HG03060 (cell line): ENCODE data around the gene CCDC12.

Source experiments
- ATAC-seq: cut with Tn5 transposase; IDR thresholded peaks from one replicate; pipeline ENCODE4 v1.9.1; 2021; ENCODE audit warnings: low read depth, moderate number of reproducible peaks; ENCODE audit not compliant: unreplicated experiment

CCDC12 gene

DNA sequence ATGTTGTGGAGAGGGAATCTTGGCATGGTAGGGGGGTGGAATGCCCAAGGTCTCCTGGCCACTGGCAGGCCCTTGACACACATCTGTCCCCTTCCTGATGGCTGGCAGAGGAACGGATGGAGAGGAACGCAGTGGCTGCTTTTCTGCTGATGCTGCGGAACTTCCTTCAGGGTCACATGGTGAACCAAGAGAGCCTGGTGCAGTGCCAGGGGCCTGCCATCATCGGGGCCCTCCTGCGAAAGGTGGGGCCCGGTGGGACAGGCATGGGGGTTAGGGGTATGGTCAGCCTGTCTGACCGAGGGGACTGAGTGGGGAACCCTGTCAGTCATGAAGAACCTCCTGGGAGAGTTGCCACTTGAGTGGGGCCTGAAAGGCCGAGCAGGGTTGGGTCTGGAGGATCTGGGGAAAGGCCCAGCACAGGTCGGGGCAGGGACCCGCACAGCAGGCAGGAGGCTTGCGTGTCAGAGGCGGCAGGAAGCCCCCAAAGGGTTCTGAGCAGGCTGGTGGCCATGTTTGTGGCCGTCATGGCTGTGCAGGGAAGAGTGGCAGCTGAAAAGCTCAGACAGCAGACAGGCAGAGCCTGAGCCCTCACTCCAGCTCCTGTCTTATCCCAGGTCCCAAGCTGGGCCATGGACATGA, 21.0 kb upstream of the CCDC12 start:
- no peak for ATAC-seq

DNA sequence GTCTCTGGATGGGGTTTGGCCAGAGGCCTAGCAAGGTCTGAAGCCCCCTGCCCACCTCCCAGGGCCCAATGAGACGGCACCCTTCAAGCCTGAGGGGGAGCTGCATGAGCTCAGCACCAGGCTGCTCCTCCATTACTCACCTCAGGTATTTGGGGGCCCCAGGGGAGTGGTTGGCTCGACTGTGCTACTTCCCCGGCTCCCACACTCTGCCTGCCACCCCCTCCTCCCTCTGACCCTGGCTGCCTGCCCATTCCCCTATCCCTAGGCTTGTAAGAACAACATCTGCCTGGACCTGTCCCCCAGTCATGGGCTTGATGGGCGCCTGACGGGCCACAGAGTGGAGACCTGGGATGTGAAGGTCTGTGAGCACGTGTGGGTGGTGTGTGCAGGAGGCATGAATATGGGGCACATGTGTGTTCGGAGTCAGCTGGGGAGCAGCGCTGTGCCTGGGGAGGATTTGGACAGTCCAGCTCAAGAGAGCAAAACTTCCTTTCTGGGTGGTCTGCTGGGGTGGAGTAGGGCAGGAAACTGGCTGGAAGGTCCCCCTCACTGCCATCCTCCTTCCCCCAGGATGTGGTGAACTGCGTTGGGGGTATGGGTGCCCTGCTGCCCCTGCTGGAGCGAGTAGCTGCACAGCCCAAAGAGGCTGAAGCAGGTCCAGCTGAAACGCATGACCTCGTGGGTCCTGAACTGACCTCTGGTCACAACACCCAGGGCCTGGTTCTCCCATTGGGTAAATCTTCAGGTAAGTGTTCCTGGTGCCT, 20.3 kb upstream of the CCDC12 start:
- no peak for ATAC-seq

DNA sequence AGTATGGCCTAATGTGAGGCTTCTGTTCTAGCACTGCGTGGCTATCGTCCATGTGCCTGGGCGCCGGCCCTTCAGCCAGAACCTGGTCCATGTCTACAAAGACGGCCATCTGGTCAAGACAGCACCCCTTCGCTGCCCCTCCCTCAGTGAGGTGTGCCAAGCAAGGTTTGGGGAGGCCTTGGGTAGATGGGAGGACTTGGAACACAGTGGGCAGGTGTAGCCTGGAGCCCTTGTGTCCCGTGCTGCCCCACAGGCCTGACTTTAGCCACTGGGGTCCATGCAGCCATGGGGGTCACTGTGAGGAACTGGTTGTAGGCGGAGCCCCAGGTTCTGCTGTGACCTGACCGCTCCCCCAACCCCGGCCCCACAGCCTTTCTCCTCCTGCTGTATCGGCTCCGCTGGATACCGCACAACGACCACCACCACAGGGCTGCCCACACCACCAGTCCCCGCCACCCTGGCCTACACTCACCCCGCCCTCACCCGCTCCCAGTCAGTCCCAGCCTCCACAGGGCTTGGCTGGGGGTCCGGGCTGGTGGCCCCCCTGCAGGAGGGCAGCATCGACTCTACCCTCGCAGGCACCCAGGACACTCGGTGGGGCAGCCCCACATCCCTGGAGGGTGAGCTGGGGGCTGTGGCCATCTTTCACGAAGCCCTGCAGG, 19.5 kb upstream of the CCDC12 start:
- ATAC-seq, result no peak

DNA sequence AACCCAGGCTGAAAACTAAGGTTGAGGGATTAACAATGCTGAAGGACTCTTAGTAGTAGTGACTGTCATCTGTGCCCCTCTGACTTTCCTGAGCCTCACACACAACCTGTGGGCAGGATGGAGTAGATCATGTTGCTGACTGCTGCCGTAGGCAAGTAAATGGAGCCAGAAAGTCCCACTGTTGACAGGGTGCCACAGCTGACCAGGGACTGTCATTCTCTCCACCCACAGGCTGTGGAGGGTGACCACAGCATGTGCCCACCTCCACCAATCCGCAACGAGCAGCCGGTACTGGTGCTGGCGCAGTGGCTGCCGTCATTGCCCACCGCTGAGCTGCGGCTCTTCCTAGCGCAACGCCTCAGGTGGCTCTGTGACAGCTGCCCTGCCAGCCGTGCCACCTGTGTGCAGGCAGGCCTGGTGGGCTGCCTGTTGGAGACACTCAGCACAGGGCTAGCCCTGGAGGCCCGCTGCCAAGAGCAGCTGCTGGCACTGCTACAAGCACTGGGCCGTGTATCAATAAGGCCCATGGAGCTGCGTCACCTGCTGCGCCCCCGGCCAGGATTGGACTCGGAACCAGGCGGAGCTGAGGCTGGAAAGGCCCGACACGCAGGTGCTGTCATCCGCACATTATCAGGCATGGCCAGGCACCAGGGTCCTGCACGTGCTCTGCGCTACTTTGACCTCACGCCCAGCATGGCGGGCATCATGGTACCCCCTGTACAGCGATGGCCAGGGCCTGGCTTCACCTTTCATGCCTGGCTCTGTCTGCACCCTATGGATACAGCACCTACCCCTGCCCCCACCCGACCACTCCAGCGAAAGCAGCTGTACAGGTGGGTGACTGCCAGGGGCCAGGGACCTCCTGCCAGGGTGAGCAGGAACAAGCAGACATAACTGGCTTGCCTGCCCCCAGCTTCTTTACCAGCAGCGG, 18.5 kb upstream of the CCDC12 start:
- no peak for ATAC-seq

DNA sequence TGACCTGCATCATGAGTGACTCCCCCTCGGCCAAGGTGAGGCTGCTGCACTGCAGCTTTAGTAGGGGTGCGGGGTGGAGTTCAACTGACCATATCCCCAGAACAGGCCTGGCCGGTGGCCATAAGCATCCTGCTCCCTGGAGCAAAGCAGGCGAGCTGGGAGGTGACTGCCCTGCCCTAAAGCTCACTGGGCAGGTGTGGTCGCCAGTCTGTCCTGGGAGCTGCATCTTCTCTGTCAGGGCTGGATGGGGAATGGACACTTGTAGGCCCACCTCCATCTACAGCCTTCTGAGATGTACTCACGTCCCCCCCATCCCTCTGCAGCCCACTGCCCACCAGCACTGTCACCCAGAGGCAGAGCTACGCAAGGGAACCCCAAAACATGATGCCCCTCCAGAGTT, 17.4 kb upstream of the CCDC12 start:
- no peak for ATAC-seq

DNA sequence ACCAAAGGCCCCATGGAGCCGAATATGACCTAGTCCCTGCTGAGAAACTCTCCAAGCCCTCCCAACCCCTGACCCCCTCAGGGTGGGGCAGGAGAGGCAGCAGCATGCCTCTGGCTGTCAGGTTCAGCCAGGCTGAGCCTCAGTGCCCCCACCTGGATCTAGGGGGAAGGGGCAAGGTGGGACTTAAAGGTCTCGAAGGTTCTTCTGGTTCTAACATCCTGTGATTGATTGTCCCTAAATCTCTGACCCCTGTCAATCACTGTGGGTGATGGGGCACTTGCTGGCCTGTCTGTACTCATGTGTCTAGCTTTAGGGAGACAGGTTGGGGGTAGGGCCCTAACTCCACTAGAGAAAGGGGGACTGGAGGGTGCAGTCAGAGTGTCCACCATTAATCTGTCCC, 16.7 kb upstream of the CCDC12 start:
- ATAC-seq, result no peak

DNA sequence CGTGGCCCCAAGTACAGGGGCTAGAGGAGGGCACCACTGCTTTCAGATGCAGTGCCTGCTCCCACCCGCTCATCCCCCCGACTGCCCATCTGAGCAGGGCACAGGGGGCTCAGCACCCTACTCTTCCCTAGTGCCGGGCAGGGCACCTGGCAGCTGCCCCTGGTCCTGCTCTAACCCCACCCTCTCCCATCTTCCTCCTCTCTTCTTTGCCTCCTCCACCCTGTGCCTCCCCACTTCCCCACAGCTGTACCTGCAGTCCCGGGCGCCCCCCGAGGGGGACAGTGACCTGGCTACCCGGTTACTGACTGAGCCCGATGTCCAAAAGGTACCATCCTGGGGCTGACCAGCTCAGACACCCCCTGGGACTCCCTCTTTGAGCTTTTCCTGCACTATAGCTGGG, 15.7 kb upstream of the CCDC12 start:
- no peak for ATAC-seq

DNA sequence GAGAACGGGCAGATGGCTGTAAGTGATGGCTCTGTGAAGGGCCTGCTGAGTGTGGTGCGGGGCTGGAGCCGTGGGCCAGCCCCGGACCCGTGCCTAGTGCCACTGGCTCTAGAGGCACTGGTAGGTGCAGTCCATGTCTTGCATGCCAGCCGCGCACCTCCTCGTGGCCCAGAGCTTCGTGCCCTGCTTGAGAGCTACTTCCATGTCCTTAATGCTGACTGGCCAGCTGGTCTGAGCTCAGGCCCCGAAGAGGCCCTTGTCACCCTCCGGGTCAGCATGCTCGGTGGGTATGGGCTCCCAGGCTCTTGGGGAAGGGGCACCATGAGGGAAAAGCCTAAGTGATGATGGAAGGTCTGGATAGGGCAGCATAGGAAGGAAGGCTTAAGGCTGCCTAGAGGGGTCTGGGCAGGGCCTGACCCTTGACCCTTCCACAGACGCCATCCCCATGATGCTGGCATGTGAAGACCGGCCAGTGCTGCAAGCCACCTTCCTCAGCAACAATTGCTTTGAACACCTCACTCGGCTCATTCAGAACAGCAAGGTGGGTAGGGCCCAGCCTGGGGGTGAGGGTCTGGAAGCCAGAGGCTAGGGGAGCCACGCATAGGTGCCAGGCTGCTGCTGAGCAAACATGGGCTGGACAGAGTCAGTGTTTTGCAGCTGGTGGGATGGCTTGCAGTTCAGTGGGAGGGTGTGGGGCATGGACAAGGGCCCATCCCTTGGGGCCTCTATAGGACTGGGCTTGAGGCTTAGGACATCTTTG, 15.0 kb upstream of the CCDC12 start:
- no peak for ATAC-seq

DNA sequence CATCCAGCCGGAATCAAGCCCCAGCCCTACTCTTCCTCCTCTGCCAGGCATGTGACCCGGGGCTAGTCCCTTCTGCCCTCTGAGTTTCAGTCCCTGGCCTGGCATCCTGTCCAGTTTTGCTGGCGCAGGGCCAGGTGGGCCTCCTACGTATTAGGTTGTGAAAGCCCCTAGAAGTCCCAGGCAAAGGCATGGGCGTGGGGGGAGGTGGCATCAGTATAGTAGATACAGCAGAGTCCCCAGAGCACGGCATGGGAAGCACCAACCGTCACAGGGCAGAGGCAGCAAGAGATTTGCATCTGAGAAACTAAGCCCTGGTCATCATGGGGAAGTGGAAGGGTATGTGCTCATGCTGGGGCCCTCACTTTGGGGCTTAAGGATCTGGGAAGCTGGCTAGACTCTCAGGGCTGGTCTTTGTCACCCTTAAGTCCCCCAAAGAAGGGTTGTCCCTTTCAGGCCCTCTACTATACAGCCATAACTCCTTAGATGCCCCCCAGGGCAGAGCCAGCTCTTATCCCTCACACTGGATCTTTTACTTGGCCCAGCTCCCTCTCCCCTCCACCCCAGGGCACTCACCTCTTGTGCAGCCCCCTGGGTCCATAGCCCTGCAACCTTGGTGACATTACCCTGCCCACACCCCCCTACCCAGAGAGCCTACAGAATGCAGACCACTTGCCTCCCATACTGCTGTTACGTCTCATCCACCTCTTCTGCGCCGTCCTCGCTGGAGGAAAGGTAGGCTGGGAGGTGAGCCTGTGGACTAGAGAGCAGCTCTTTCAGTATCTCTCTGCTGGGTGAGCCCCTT, 14.2 kb upstream of the CCDC12 start:
- ATAC-seq, result no peak

DNA sequence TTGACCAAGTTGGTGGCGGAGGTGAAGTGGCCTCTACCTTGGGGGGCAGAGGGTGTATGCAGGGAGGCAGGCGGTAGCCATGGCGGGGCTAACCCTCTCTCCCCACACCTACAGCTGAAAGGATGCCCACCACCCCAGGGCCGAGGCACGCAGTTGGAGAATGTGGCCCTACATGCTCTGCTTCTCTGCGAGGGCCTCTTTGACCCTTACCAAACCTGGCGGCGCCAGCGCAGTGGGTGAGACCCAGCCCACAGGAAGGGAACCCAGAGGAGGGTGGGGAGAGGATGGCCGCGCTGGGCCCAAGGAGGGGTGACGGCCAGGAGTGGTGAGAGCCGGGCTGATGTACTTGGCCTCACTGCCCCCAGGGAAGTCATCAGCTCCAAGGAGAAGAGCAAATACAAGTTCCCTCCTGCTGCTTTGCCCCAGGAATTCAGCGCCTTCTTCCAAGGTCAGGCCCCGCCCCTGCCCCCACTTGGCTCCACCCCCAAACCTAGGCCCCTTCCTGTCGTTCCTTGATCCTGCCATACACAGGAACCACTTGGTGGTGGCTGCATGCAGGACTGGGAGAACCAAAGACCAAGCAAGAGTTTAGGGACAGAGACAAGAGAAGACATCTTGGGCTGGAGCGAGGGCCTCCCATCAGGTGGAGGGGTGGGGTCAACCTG, 12.7 kb upstream of the CCDC12 start:
- ATAC-seq, result no peak

DNA sequence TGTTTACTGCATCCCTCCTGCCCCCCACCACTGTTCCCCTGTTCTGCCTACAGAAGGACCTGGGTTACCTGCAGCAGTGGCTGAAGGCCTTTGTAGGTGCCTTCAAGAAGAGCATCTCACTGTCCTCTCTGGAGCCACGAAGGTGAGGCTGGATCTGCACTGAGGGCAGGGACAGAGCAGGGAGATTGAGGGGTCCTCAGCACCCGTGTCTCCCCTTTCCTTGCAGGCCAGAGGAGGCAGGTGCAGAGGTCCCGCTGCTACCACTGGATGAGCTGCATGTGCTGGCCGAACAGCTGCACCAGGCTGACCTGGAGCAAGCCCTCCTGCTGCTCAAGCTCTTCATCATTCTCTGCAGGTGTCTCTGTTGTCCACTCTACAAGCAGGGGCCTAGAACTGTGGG, 12.1 kb upstream of the CCDC12 start:
- no peak for ATAC-seq

DNA sequence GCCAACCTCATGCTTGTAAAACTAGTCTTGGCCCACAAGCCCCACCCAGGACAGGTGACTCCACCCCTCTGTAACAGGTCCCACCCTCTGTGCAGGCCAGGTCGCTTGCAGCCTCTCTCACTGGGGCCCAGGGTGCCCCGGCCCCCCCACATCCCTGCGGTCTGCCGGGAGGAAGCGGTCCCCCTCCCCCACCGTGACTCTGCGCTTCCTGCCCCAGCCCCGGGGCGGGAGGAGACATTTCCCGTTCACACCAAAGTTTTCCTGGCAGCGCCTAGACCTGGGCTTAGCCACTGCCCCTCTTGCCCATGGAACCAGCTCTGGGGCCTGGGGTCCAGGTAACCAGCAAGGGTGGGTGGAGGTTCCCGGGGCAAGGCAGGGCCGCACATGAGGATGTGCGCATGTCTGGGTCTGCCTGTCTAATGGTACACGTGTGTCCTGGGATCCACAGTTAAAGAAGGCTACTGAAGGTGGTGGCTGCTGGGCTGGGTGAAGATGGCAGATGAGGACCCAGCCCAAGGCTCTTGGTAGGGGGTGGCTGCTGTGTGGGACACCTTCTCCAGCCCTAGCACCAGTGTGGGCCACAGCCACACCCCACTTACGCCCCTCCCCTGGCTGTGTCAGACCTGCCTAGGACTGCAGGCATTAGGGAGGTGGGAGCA, 11.3 kb upstream of the CCDC12 start:
- no peak for ATAC-seq

DNA sequence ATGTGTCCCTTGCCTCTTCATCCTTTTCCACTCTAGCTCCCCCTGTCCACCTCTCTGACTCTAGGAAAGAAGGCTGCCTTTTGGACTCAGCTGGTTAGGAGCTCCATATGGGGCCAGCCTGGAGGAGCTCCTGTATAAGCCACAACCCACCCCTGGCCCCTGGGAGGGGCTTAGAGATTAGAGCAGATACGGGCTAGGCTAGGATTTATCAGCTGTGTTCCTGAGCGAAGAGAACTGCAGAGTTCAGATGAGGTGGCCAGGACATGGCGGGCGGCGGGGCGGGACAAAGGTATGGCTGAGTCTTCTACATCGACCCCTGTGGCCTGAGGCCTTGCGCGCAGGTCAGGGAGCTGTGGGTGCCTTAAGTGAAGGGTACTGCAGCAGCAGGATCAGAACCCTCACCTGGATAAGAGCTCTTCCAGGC, 10.8 kb upstream of the CCDC12 start:
- no peak for ATAC-seq

DNA sequence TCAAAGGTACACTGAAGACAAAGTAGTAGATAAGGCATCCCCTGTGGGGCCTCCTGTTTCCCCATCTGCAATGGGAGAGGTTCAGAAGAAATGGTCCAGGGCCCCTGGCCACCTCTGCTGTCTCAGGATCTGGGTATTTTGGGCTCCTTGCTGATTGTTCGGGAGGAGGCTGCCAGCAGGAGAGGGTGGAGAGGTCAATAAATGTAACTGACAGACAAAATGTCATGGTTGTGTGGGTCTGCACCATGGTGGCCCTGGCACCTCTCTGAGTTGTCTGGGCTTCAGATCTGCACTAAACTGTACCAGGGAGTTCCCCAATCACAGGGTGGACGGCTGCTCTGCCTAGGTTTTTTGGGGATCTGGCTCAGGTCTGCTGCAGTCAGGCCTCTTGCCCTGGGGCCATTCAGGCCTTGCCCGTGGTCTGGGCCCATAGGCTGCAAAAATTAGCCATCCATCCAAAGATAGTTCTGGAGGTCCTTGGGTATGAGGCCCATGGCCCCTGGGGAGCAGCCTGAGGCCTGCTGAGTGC, 10.3 kb upstream of the CCDC12 start:
- no peak for ATAC-seq

DNA sequence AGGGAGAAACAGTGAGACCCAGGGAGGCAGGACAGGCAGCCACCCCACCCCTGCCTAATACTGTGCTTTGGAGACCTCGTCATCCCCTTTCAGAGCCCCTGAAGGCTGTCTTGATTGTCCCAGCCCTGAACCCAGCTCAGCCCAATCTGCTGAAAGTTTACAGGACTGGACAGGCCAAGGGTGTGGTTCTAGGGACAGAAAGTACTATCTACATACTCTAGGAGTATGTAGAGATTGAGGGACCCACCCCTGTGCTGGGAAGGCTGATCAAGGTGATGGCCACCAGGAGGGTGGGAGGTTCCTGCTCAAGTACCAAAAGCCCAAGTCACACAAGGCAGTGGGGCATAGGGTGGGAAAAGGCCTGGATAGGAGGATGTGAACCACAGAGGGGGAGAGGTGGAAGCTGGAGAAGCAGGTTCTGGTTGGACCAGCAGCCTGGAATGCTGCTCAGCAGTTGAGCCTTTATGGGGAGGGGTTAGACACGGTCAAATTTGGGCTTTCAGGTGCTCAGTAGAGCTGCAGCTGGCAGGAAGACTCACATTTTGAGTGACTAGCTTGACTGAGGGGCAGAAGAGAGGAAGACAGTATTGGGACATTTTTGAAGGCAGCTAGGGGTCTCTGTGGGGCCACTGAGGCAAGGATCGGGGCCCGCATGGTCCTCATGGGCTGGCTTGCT, 9.6 kb upstream of the CCDC12 start:
- no peak for ATAC-seq

DNA sequence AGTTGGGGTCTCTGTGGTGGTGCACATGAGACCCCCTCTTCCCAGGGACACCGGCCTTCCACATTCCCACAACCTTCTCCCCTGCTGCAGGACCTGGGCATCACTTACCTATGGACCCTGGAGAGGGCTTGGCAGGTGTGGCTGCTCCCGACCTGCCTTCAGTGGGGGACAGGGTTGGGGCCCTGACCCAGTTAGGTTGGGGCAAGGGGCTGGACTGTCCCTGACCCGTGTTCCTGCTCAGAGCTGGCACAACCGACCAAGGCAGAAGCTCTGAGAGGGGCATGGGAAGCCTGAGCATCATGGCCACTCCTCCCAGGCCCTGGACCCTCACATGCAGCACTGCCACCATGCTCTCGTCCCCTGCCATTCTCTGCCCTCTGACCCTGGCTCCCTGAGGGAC, 9.0 kb upstream of the CCDC12 start:
- no peak for ATAC-seq
